ENCODE results near the gene PRPF39. TPM values are rescaled to one million over a fixed set of nuclear protein-coding genes. Genes with fewer than 3 reads are reported as not detected.

PRPF39 gene
- polyA plus RNA-seq, 2 of the 4 experiments (the other 2 are of a cell fraction): 24.4 to 57.5 TPM

DNA sequence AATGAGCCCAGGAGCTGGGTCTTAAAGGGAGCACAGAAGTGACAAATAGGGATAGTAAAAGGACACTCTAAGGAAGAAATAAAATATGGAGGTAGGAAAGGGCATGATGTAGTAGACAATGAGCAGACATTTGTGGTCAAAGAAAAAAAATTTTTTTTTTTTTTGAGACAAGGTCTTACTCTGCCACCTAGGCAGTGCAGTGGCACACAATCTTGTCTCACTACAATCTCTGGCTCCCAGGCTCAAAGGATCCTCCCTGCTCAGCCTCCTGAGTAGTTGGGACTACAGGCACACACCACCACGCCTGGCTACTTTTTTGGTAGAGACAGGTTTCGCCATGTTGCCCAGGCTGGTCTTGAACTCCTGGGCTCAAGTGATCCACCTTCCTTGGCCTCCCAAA is 41.8 kb downstream of the PRPF39 start:
- Histone ChIP-seq H3K9me3 (no peaks in the 10 kb centered on the region), H3K4me1 (no peaks in the 10 kb centered on the region; the same call in 2 of the 3 replicates), H3K4me3 (no peak overlapping the region), H3K4me2 (no peak overlapping the region), H3K27ac (no peak overlapping the region)
- ATAC-seq (no peak; a peak in 1 of 6 replicates), DNase-seq (ENCODE audit: low read depth in 1 of 2, low spot score in 1 of 2) (no peak), FAIRE-seq (no peak)
- 87% methylated on average over 2 of the region's 2 CpGs for WGBS (ENCODE audit: missing lambda C conversion rate)
- TF ChIP-seq ZSCAN20 (CRISPR knock-in tag; IDR thresholded peaks at IDR 0.05): no peak
- no peak for TF ChIP-seq RNF2 (IDR thresholded peaks at IDR 0.05; ENCODE audit: borderline replicate concordance, low read depth)
- TF ChIP-seq RARB (CRISPR knock-in tag; IDR thresholded peaks at IDR 0.05): no peak
- TF ChIP-seq, protein P1, sequence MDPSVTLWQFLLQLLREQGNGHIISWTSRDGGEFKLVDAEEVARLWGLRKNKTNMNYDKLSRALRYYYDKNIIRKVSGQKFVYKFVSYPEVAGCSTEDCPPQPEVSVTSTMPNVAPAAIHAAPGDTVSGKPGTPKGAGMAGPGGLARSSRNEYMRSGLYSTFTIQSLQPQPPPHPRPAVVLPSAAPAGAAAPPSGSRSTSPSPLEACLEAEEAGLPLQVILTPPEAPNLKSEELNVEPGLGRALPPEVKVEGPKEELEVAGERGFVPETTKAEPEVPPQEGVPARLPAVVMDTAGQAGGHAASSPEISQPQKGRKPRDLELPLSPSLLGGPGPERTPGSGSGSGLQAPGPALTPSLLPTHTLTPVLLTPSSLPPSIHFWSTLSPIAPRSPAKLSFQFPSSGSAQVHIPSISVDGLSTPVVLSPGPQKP (IDR thresholded peaks at IDR 0.05; ENCODE audit: low read depth, low read length): no peak
- TF ChIP-seq, protein P2, sequence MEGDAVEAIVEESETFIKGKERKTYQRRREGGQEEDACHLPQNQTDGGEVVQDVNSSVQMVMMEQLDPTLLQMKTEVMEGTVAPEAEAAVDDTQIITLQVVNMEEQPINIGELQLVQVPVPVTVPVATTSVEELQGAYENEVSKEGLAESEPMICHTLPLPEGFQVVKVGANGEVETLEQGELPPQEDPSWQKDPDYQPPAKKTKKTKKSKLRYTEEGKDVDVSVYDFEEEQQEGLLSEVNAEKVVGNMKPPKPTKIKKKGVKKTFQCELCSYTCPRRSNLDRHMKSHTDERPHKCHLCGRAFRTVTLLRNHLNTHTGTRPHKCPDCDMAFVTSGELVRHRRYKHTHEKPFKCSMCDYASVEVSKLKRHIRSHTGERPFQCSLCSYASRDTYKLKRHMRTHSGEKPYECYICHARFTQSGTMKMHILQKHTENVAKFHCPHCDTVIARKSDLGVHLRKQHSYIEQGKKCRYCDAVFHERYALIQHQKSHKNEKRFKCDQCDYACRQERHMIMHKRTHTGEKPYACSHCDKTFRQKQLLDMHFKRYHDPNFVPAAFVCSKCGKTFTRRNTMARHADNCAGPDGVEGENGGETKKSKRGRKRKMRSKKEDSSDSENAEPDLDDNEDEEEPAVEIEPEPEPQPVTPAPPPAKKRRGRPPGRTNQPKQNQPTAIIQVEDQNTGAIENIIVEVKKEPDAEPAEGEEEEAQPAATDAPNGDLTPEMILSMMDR (IDR thresholded peaks at IDR 0.05): no peak
- ChIA-PET POLR2A (no interaction called here), CTCF (interaction anchor here (0.7 kb wide), 1 partner anchor 39 kb away, joined by 3 read pairs; no protein-coding TSS in a partner anchor)

- DNase-seq (ENCODE audit: low read depth in 1 of 2, low spot score in 1 of 2): no peak
- no peak for ATAC-seq
- ChIA-PET CTCF (interaction anchor here (0.5 to 0.9 kb wide), 2 partner anchors 150 to 1858 kb away, joined by 3 to 5 read pairs; no protein-coding TSS in a partner anchor), POLR2A (interaction anchor here (0.9 to 1.5 kb wide), 2 partner anchors 44 to 232 kb away, joined by 3 to 4 read pairs; a partner anchor contains a TSS)
- TF ChIP-seq, protein P3, sequence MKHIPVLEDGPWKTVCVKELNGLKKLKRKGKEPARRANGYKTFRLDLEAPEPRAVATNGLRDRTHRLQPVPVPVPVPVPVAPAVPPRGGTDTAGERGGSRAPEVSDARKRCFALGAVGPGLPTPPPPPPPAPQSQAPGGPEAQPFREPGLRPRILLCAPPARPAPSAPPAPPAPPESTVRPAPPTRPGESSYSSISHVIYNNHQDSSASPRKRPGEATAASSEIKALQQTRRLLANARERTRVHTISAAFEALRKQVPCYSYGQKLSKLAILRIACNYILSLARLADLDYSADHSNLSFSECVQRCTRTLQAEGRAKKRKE (CRISPR knock-in tag; IDR thresholded peaks at IDR 0.05; ENCODE audit: low read depth): no peak
- TF ChIP-seq POLR2AphosphoS2 (conservative IDR thresholded peaks at IDR 0.05; ENCODE audit: low read length): no peak
- TF ChIP-seq RARB (CRISPR knock-in tag; IDR thresholded peaks at IDR 0.05): no peak
- no peak for TF ChIP-seq SREBF2 (IDR thresholded peaks at IDR 0.05)
- Histone ChIP-seq H3K27ac (no peak overlapping the region), H3K9me3 (no peaks in the 10 kb centered on the region), H3K4me2 (no peak overlapping the region), H3K4me1 (peaks cover 5% of the 10 kb centered on the region; the same call in 2 of the 3 replicates), H3K4me3 (no peak overlapping the region)
- no peak for FAIRE-seq
- 93% methylated on average over 1 of the region's 1 CpG for WGBS (ENCODE audit: missing lambda C conversion rate)
Measured at GRCh38 chr14:45128963-45129629, 45.2 kb downstream of the PRPF39 start.

GRCh38 chr14:45133683-45134050 is 49.8 kb downstream of the PRPF39 start:
- DNase-seq (ENCODE audit: low read depth in 1 of 2, low spot score in 1 of 2) (no peak), FAIRE-seq (no peak), ATAC-seq (peak; percentile 31 to 35)
- peak overlapping the region; percentile 78 for H3K4me2 ChIP-seq
- POLR2A ChIA-PET: interaction anchor here (1.6 kb wide), 2 partner anchors 49 to 172 kb away, joined by 6 to 12 read pairs; partner anchors contain the start of genes KLHL28, PRPF39 and TOGARAM1
- 4% methylated on average over 9 of the region's 9 CpGs for whole genome bisulfite sequencing (ENCODE audit: missing lambda C conversion rate)
- CTCF ChIA-PET: interaction anchor here (0.6 to 1.5 kb wide), 3 partner anchors 25 to 221 kb away, joined by 3 to 8 read pairs (median 4); no protein-coding TSS in a partner anchor
- peak overlapping the region; percentile 91 to 96 for H3K27ac ChIP-seq
- peak overlapping the region; percentile 78 for H3K4me3 ChIP-seq
- H3K9me3 ChIP-seq: no peaks in the 10 kb centered on the region
- peaks cover 20% of the 10 kb centered on the region for H3K4me1 ChIP-seq
- TF ChIP-seq POLR2A (IDR thresholded peaks at IDR 0.05; ENCODE audit: low read length): no peak
- TF ChIP-seq FOXS1 (CRISPR knock-in tag; IDR thresholded peaks at IDR 0.05): no peak
- TF ChIP-seq, protein P4, sequence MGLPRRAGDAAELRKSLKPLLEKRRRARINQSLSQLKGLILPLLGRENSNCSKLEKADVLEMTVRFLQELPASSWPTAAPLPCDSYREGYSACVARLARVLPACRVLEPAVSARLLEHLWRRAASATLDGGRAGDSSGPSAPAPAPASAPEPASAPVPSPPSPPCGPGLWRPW (IDR thresholded peaks at IDR 0.05): no peak
- TF ChIP-seq, protein P5, sequence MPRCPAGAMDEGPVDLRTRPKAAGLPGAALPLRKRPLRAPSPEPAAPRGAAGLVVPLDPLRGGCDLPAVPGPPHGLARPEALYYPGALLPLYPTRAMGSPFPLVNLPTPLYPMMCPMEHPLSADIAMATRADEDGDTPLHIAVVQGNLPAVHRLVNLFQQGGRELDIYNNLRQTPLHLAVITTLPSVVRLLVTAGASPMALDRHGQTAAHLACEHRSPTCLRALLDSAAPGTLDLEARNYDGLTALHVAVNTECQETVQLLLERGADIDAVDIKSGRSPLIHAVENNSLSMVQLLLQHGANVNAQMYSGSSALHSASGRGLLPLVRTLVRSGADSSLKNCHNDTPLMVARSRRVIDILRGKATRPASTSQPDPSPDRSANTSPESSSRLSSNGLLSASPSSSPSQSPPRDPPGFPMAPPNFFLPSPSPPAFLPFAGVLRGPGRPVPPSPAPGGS (IDR thresholded peaks at IDR 0.05): no peak
- TF ChIP-seq RNF2 (IDR thresholded peaks at IDR 0.05; ENCODE audit: borderline replicate concordance, low read depth): no peak
- TF ChIP-seq KDM5A (IDR thresholded peaks at IDR 0.05): no peak
- no peak for TF ChIP-seq REST (IDR thresholded peaks at IDR 0.05)
- no peak for TF ChIP-seq CHD4 (IDR thresholded peaks at IDR 0.05; ENCODE audit: borderline replicate concordance)
- TF ChIP-seq RARB (CRISPR knock-in tag; IDR thresholded peaks at IDR 0.05): no peak
- no peak for TF ChIP-seq NPAS2 (CRISPR knock-in tag; IDR thresholded peaks at IDR 0.05; ENCODE audit: borderline replicate concordance)
- TF ChIP-seq PHF8 (IDR thresholded peaks at IDR 0.05; ENCODE audit: borderline replicate concordance, low read depth): no peak
- no peak for TF ChIP-seq ESRRA (IDR thresholded peaks at IDR 0.05; ENCODE audit: borderline replicate concordance, low read length)
- no peak for TF ChIP-seq RCOR1 (IDR thresholded peaks at IDR 0.05; ENCODE audit: low read depth, low read length)
- no peak for TF ChIP-seq KDM1A (IDR thresholded peaks at IDR 0.05; ENCODE audit: low read depth)
- TF ChIP-seq HDAC2 (IDR thresholded peaks at IDR 0.05): no peak
- TF ChIP-seq CHD2 (IDR thresholded peaks at IDR 0.05; ENCODE audit: low read length, partially characterized antibody): no peak
- TF ChIP-seq EHMT2 (IDR thresholded peaks at IDR 0.05; ENCODE audit: low read depth): no peak
